Naive thymus-derived CD4-positive, alpha-beta T cell (primary cell): ENCODE results near the gene U2AF1. TPM values are rescaled to one million over a fixed set of nuclear protein-coding genes. Genes with fewer than 3 reads are reported as not detected.
A peak's percentile ranks its signal among the peaks of the same experiment; 100 is the strongest.
"Not testable (repeated sequence)": the region's sequence is repeated elsewhere in the genome, so short reads cannot be mapped to it uniquely, and the experiment has no call there.

Source experiments
- ATAC-seq: fragments of 150-1000 bp; cut with Tn5 transposase; 2 replicates; pipeline ENCODE4 v1.10.0; 2021; ENCODE audit warnings: mild to moderate bottlenecking, moderate library complexity
- CTCF ChIA-PET: fragments of 350-600 bp; sonication (Branson Sonifier 250); formaldehyde crosslinking; loops from one replicate; lab custom pipeline; 2021; ENCODE audit warnings: antibody characterized with exemption; lab: Charles Lee
- POLR2A ChIA-PET: fragments of 350-600 bp; sonication (Branson Sonifier 250); formaldehyde crosslinking; loops from one replicate; lab custom pipeline; 2021; ENCODE audit warnings: antibody characterized with exemption, inconsistent platforms; lab: Charles Lee
- DNase-seq, 9 donors: peaks; one replicate each; pipeline versions ENCODE4 v3.0.0 to v3.0.0-alpha.2; 2020 to 2022; ENCODE audit warnings: mixed read lengths in 1 of 9
- H3K27ac ChIP-seq: one replicate; pipeline ENCODE4 v1.7.0; 2013; ENCODE audit warnings: mild to moderate bottlenecking, low read depth, low read length, moderate library complexity
- H3K27me3 ChIP-seq, 2 donors: one replicate each; pipeline ENCODE4 v1.7.0; 2013; ENCODE audit warnings: low read length in 2 of 2, mild to moderate bottlenecking in 2 of 2, moderate library complexity in 2 of 2; ENCODE audit not compliant: control insufficient read depth in 2 of 2, insufficient read depth in 2 of 2
- H3K36me3 ChIP-seq, 3 experiments: 1 replicate in 2 of 3; 2 replicates in 1 of 3; pipeline ENCODE4 v1.7.0; 2013; ENCODE audit warnings: low read length in 3 of 3, mild to moderate bottlenecking in 3 of 3, moderate library complexity in 1 of 3; ENCODE audit not compliant: insufficient read depth in 3 of 3, control insufficient read depth in 2 of 3
- H3K4me1 ChIP-seq, 2 donors: one replicate each; pipeline ENCODE4 v1.7.0; 2013; ENCODE audit warnings: low read length in 2 of 2, mild to moderate bottlenecking in 2 of 2, moderate library complexity in 1 of 2; ENCODE audit not compliant: control insufficient read depth in 2 of 2, insufficient read depth in 2 of 2
- H3K4me3 ChIP-seq: 2 replicates; pipeline ENCODE4 v1.7.0; 2013; ENCODE audit warnings: mild to moderate bottlenecking, low read length
- H3K9me3 ChIP-seq, 3 experiments: 1 replicate in 2 of 3; 2 replicates in 1 of 3; pipeline ENCODE4 v1.7.0; 2013; ENCODE audit warnings: low read length in 3 of 3; ENCODE audit not compliant: control insufficient read depth in 2 of 3
- H3K27ac Mint-ChIP-seq, 9 donors: one replicate each; pipeline ENCODE4 v1.8.0; 2020 to 2022; ENCODE audit warnings: mixed read lengths in 9 of 9, mild to moderate bottlenecking in 8 of 9, moderate library complexity in 5 of 9, inconsistent platforms in 2 of 9
- H3K27me3 Mint-ChIP-seq, 5 donors: one replicate each; pipeline ENCODE4 v1.8.0; 2021 to 2022; ENCODE audit warnings: mixed read lengths in 5 of 5, mild to moderate bottlenecking in 1 of 5
- H3K36me3 Mint-ChIP-seq, 5 donors: one replicate each; pipeline ENCODE4 v1.8.0; 2020 to 2022; ENCODE audit warnings: mixed read lengths in 5 of 5, mild to moderate bottlenecking in 3 of 5, inconsistent platforms in 1 of 5
- H3K4me1 Mint-ChIP-seq, 7 donors: one replicate each; pipeline ENCODE4 v1.8.0; 2020 to 2022; ENCODE audit warnings: mixed read lengths in 7 of 7, mild to moderate bottlenecking in 3 of 7, inconsistent platforms in 1 of 7
- H3K4me3 Mint-ChIP-seq, 10 donors: one replicate each; pipeline ENCODE4 v1.8.0; 2020 to 2022; ENCODE audit warnings: mild to moderate bottlenecking in 10 of 10, mixed read lengths in 10 of 10, moderate library complexity in 6 of 10, inconsistent platforms in 2 of 10
- H3K9me3 Mint-ChIP-seq, 11 donors: one replicate each; pipeline ENCODE4 v1.8.0; 2020 to 2022; ENCODE audit warnings: mixed read lengths in 11 of 11, mild to moderate bottlenecking in 4 of 11, inconsistent platforms in 1 of 11, moderate library complexity in 1 of 11
- intact Hi-C, 2 donors: fragments of 100-400 bp; cut with micrococcal nuclease; formaldehyde crosslinking; loops; one replicate each; pipeline ENCODE4 v1.15.1; 2023
- polyA plus RNA-seq, 2 donors: library from polyadenylated mRNA; unstranded; fragments of 300-500 nt; fragmentation: Illumina TruSeq; gene quantifications; one replicate each; pipeline ENCODE4 v1.2.3, GENCODE V29; 2021
- total RNA-seq, 6 experiments: library from RNA in 5 of 6; stranded (reverse) in 5 of 6; gene quantifications; 1 replicate in 5 of 6; 2 replicates in 1 of 6; pipeline ENCODE4 v1.2.3 and lab custom pipeline; 2021 to 2026

Gene U2AF1
- total and polyA plus RNA-seq, 7 experiments from 2014 or later, result 7.5 to 134 (median 76.0) TPM

GRCh38 chr21:43104642-43105041 is 2.7 kb downstream of the U2AF1 start:
- H3K27ac Mint-ChIP-seq, H3K36me3 Mint-ChIP-seq, H3K27me3 ChIP-seq, ATAC-seq, H3K9me3 Mint-ChIP-seq, H3K4me3 ChIP-seq, H3K4me1 Mint-ChIP-seq, H3K27me3 Mint-ChIP-seq, intact Hi-C loops, H3K27ac ChIP-seq, H3K9me3 ChIP-seq, H3K36me3 ChIP-seq, DNase-seq, POLR2A ChIA-PET, H3K4me1 ChIP-seq, CTCF ChIA-PET, H3K4me3 Mint-ChIP-seq: not testable (repeated sequence)

DNA sequence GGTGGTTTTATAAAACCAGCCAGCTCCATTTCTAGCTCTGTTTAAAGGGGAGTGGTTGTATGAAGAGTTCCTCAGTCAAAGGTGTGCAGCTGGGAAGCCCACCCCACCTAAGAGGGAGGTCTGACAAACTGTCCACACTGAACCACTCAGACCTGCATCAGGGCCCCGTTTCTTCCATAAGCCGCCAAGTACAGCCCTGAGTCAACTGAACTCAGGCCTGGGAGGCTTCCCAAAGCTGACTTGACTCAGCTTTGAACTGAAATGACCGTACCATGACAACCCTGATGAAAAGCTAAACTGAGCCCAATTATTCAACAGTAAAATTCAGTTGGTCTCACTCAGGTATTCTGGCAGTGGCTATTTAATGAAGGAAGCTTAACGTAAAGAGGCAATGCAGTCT is 5.1 kb downstream of the U2AF1 start:
- intact Hi-C loops, H3K27ac Mint-ChIP-seq, H3K4me1 Mint-ChIP-seq, ATAC-seq, CTCF ChIA-PET, H3K9me3 ChIP-seq, H3K27me3 Mint-ChIP-seq, DNase-seq, POLR2A ChIA-PET, H3K4me3 Mint-ChIP-seq, H3K36me3 Mint-ChIP-seq, H3K9me3 Mint-ChIP-seq, H3K4me1 ChIP-seq, H3K4me3 ChIP-seq, H3K36me3 ChIP-seq, H3K27me3 ChIP-seq, H3K27ac ChIP-seq: not testable (repeated sequence)

- H3K36me3 ChIP-seq, H3K27me3 Mint-ChIP-seq, intact Hi-C loops, H3K4me1 Mint-ChIP-seq, H3K9me3 Mint-ChIP-seq, ATAC-seq, POLR2A ChIA-PET, CTCF ChIA-PET, H3K9me3 ChIP-seq, H3K27me3 ChIP-seq, H3K27ac ChIP-seq, H3K27ac Mint-ChIP-seq, H3K36me3 Mint-ChIP-seq, H3K4me3 ChIP-seq, H3K4me3 Mint-ChIP-seq, H3K4me1 ChIP-seq, DNase-seq: not testable (repeated sequence)
Measured at GRCh38 chr21:43101676-43102075, 5.7 kb downstream of the U2AF1 start.

GRCh38 chr21:43101000-43101399 is 6.4 kb downstream of the U2AF1 start:
- H3K9me3 ChIP-seq, H3K4me1 ChIP-seq, H3K36me3 ChIP-seq, H3K27me3 ChIP-seq, POLR2A ChIA-PET, H3K9me3 Mint-ChIP-seq, H3K27me3 Mint-ChIP-seq, CTCF ChIA-PET, ATAC-seq, H3K4me3 Mint-ChIP-seq, H3K36me3 Mint-ChIP-seq, intact Hi-C loops, H3K4me3 ChIP-seq, H3K27ac Mint-ChIP-seq, DNase-seq, H3K4me1 Mint-ChIP-seq, H3K27ac ChIP-seq: not testable (repeated sequence)

DNA sequence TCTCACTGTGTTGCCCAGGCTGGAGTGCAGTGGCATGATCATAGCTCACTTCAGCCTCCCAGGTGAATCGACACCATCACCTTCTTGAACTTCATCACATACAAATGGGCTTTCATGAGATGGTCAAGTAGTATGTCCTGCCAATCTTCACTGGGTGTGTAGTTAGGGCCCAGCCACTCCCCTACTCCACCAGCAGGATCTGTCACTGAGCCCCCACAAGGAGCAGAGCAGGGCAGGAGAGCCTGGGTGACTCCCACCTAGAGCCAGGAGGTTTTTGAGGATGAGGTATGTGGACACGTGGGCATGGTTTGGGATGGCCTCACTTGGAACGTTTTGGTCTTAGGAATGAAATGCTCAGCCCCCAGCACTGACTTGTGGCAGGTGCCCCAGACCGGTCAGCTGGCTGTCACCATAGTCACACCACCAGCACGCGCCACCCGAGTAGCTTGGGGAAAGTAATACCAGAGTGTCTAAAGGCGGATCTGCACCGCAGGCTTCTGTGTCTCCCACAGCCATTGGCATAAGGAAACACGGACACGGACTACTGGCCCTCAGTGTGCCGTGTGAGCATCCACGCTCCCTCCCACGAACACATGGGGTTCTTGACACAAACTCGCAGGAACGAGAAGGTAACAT is 15.3 kb downstream of the U2AF1 start:
- H3K36me3 ChIP-seq, H3K27me3 ChIP-seq, H3K9me3 Mint-ChIP-seq, H3K4me3 ChIP-seq, H3K4me1 ChIP-seq, H3K27ac ChIP-seq, intact Hi-C loops, H3K4me3 Mint-ChIP-seq, CTCF ChIA-PET, H3K27me3 Mint-ChIP-seq, DNase-seq, H3K27ac Mint-ChIP-seq, H3K9me3 ChIP-seq, H3K4me1 Mint-ChIP-seq, H3K36me3 Mint-ChIP-seq, POLR2A ChIA-PET: not testable (repeated sequence)
- peak; percentile 41 for ATAC-seq

DNA sequence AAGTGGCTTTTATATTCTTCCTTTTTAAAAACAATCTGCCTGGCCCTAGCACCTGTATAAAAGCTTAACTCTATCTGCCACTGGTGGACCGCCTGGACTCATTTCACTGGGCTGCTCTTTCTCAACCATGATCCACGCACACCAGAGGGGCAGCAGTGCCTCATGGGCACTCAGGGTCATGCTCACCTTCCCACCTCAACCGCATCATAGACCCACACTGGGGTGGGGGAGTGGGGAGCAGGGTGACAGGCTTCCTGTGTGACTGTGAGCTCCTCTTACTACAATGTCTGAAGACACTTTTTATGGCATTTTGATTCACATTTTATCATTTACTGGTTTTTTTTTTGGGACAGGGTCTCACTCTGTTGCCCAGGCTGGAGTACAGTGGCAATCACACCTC is 16.4 kb downstream of the U2AF1 start:
- H3K9me3 ChIP-seq, intact Hi-C loops, POLR2A ChIA-PET, ATAC-seq, H3K27me3 ChIP-seq, H3K27me3 Mint-ChIP-seq, H3K4me3 ChIP-seq, H3K4me1 ChIP-seq, H3K36me3 ChIP-seq, H3K27ac Mint-ChIP-seq, DNase-seq, H3K4me3 Mint-ChIP-seq, H3K4me1 Mint-ChIP-seq, H3K9me3 Mint-ChIP-seq, H3K27ac ChIP-seq, CTCF ChIA-PET, H3K36me3 Mint-ChIP-seq: not testable (repeated sequence)

DNA sequence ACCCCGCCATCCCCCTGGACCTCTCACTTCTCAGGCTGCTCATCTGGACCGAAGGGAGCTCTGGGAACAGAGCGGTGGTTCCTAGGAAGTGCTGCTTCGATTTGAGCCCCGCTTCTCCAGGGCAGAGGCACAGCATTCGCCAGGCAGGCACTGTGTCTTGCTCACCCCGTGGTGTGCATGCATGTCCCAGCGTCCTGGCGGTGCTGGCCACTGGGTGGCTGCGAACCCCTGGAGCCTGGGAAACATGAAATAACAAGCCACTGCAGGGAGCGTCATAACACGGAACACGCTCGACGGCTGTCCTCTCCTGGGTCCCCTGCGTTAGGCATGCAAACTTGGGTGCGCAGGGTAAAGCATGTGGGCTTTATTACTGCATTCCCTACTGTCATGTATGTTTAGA is 17.9 kb downstream of the U2AF1 start:
- H3K27ac Mint-ChIP-seq, H3K4me1 ChIP-seq, H3K36me3 ChIP-seq, H3K27me3 ChIP-seq, DNase-seq, H3K36me3 Mint-ChIP-seq, ATAC-seq, POLR2A ChIA-PET, H3K4me1 Mint-ChIP-seq, CTCF ChIA-PET, H3K9me3 Mint-ChIP-seq, H3K9me3 ChIP-seq, H3K4me3 Mint-ChIP-seq, intact Hi-C loops, H3K4me3 ChIP-seq, H3K27me3 Mint-ChIP-seq, H3K27ac ChIP-seq: not testable (repeated sequence)
